ENCODE data around the gene DGKB.

DNA sequence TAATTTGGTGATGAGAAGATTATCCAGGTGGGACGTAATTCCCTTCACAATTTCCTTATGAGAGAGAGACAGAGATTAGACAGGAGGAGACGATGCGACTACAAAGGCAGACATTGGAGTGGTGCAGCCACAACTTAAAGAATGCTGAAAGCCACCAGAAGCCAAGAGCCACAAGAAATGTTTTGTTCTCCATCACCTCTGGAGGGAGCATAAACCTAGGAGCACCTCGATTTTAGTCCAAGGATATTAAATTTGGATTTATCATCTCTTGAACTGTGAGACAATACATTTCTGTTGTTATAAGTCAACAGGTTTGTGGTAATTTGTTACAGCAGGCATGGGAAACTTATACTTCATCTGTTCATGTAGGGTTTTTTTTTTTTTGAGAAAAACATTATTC, 418.9 kb downstream of the DGKB start:
- TF ChIP-seq FOXJ3 (CRISPR knock-in tag; IDR thresholded peaks at IDR 0.05) (no peak), POLR2AphosphoS5 (IDR thresholded peaks at IDR 0.05; ENCODE audit: low read depth, low read length) (no peak), EP300 (IDR thresholded peaks at IDR 0.05; ENCODE audit: borderline replicate concordance in 1 of 2, low read depth in 1 of 2, low read length in 1 of 2) (no peak), NFIC (IDR thresholded peaks at IDR 0.05; ENCODE audit: borderline replicate concordance) (no peak), TAF1 (IDR thresholded peaks at IDR 0.05; ENCODE audit: borderline replicate concordance, low read depth, low read length) (no peak), TCF12 (IDR thresholded peaks at IDR 0.05) (no peak), SIN3A (IDR thresholded peaks at IDR 0.05; ENCODE audit: borderline replicate concordance, low read depth, low read length) (no peak), MXI1 (IDR thresholded peaks at IDR 0.05; ENCODE audit: low read depth, low read length) (no peak), RAD21 (IDR thresholded peaks at IDR 0.05; ENCODE audit: low read length) (no peak)
- TF ChIP-seq, protein P1, sequence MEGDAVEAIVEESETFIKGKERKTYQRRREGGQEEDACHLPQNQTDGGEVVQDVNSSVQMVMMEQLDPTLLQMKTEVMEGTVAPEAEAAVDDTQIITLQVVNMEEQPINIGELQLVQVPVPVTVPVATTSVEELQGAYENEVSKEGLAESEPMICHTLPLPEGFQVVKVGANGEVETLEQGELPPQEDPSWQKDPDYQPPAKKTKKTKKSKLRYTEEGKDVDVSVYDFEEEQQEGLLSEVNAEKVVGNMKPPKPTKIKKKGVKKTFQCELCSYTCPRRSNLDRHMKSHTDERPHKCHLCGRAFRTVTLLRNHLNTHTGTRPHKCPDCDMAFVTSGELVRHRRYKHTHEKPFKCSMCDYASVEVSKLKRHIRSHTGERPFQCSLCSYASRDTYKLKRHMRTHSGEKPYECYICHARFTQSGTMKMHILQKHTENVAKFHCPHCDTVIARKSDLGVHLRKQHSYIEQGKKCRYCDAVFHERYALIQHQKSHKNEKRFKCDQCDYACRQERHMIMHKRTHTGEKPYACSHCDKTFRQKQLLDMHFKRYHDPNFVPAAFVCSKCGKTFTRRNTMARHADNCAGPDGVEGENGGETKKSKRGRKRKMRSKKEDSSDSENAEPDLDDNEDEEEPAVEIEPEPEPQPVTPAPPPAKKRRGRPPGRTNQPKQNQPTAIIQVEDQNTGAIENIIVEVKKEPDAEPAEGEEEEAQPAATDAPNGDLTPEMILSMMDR (IDR thresholded peaks at IDR 0.05), result peak; percentile 20; the same call in 1 of the 2 replicates
- TF ChIP-seq, protein P2, sequence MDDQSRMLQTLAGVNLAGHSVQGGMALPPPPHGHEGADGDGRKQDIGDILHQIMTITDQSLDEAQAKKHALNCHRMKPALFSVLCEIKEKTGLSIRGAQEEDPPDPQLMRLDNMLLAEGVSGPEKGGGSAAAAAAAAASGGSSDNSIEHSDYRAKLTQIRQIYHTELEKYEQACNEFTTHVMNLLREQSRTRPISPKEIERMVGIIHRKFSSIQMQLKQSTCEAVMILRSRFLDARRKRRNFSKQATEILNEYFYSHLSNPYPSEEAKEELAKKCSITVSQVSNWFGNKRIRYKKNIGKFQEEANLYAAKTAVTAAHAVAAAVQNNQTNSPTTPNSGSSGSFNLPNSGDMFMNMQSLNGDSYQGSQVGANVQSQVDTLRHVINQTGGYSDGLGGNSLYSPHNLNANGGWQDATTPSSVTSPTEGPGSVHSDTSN (IDR thresholded peaks at IDR 0.05), result no peak

Data from SK-N-SH (cell line).